ENCODE data around the gene TARM1. TPM values are rescaled to one million over a fixed set of nuclear protein-coding genes. Genes with fewer than 3 reads are reported as not detected.

TARM1 gene
- total RNA-seq, 1 donor from 2014 or later: not detected

DNA sequence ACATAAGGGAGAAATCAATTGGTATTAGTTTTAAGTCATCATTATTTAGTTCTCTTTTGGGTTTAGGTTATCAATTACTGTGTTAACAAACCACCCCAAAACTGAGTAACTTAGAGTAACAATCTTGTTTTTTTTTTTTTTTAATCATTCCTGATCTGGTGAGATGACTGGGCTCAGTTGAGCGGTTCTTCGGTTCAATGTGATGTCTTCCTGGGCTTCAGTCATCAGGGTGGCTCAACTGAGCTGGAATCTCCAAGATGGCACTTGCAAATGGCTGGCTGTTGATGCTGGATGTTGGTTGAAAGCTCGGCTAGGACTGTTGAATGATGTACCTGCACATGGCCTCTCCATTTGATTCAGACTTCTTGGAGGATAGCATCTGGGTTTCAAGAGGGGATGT, 3.2 kb upstream of the TARM1 start:
- H3K9ac ChIP-seq (ENCODE audit: low read depth in 1 of 3, low read length in 3 of 3): no peak overlapping the region
- H3K9me3 ChIP-seq (ENCODE audit: control insufficient read depth in 3 of 3, low read length in 3 of 3): peaks cover 2 to 6% (median 5%) of the 10 kb centered on the region in 3 donors
- no peak overlapping the region for H3K27ac ChIP-seq (ENCODE audit: low read depth, low read length)
- no peaks in the 10 kb centered on the region for H3K4me1 ChIP-seq (ENCODE audit: control insufficient read depth in 3 of 3, insufficient read depth in 3 of 3, low read length in 3 of 3)
- no peak overlapping the region for H3K4me3 ChIP-seq (ENCODE audit: low read length in 3 of 3)
- peaks cover 0 to 2% (median 0%) of the 10 kb centered on the region in 3 donors for H3K27me3 ChIP-seq (ENCODE audit: control insufficient read depth in 3 of 3, insufficient read depth in 3 of 3, low read length in 3 of 3)
- no peaks in the 10 kb centered on the region for H3K36me3 ChIP-seq (ENCODE audit: control insufficient read depth in 3 of 3, insufficient read depth in 3 of 3, low read length in 3 of 3)

DNA sequence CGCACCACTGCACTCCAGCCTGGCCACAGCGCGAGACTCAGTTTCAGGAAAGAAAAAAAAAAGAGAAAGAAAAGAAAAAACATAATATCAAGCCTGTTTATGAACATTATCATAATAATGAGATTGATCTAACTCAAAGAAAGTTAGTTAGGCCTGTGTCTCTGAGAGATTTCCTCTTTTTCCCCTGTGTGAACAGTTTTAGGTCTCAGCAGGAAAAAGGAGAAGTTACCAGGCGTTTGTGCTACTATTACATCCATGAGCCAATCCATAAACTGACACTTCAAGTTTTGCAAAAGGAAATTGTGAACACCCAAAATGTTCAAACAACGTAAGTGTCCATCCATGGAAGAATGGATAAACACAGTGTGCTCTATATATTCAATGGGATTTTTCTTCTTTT, 3.8 kb downstream of the TARM1 start:
- H3K4me3 ChIP-seq (ENCODE audit: low read length in 3 of 3): no peak overlapping the region
- peaks cover 0 to 4% (median 0%) of the 10 kb centered on the region in 3 donors for H3K27me3 ChIP-seq (ENCODE audit: control insufficient read depth in 3 of 3, insufficient read depth in 3 of 3, low read length in 3 of 3)
- no peak overlapping the region for H3K9ac ChIP-seq (ENCODE audit: low read depth in 1 of 3, low read length in 3 of 3)
- no peaks in the 10 kb centered on the region for H3K4me1 ChIP-seq (ENCODE audit: control insufficient read depth in 3 of 3, insufficient read depth in 3 of 3, low read length in 3 of 3)
- no peaks in the 10 kb centered on the region for H3K36me3 ChIP-seq (ENCODE audit: control insufficient read depth in 3 of 3, insufficient read depth in 3 of 3, low read length in 3 of 3)
- H3K27ac ChIP-seq (ENCODE audit: low read depth, low read length): no peak overlapping the region
- peaks cover 5 to 6% (median 6%) of the 10 kb centered on the region in 3 donors for H3K9me3 ChIP-seq (ENCODE audit: control insufficient read depth in 3 of 3, low read length in 3 of 3)

DNA sequence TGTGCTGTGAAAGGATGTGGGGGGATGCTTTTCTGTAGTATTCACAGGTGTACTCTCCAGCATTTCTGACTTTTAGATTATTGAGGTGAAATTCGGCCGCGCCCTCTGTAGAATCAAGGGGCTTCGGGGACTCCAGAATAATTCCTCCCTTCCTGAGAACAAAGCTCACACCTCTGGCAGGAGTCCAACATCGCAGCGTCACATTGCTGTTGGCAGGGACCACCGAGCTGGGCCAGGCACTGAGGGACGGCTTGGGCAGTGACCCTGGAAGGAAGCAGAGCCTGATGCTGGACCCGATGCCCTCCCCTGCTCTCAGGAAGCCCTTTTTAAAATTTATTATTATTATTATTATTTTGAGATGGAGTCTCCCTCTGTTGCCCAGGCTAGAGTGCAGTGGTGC, 6.3 kb downstream of the TARM1 start:
- peaks cover 0 to 5% (median 2%) of the 10 kb centered on the region in 3 donors for H3K9me3 ChIP-seq (ENCODE audit: control insufficient read depth in 3 of 3, low read length in 3 of 3)
- H3K27ac ChIP-seq (ENCODE audit: low read depth, low read length): no peak overlapping the region
- no peaks in the 10 kb centered on the region for H3K36me3 ChIP-seq (ENCODE audit: control insufficient read depth in 3 of 3, insufficient read depth in 3 of 3, low read length in 3 of 3)
- no peak overlapping the region for H3K9ac ChIP-seq (ENCODE audit: low read depth in 1 of 3, low read length in 3 of 3)
- no peaks in the 10 kb centered on the region for H3K4me1 ChIP-seq (ENCODE audit: control insufficient read depth in 3 of 3, insufficient read depth in 3 of 3, low read length in 3 of 3)
- no peak overlapping the region for H3K4me3 ChIP-seq (ENCODE audit: low read length in 3 of 3)
- peaks cover 0 to 4% (median 0%) of the 10 kb centered on the region in 3 donors for H3K27me3 ChIP-seq (ENCODE audit: control insufficient read depth in 3 of 3, insufficient read depth in 3 of 3, low read length in 3 of 3)

DNA sequence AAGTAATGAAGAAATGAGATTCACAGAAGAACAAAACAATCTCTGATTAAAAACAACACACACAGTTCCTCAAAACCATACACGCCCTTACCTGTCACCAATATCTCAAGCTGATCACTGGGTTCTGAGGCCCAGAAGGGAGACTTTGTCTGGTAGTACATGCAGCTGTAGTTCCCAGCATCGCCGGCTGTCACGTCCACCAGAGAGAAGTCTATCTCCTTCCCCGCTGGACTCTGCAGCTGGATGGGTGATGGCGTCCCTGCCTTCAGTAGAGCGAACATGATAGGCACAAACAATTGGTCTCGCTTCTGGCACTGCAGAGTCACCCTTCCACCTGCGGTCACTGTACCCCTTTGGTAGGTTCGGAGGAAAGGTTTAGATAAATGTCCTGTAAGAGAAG, 7.3 kb downstream of the TARM1 start:
- Histone ChIP-seq H3K27me3 (ENCODE audit: control insufficient read depth in 3 of 3, insufficient read depth in 3 of 3, low read length in 3 of 3) (peaks cover 0 to 1% (median 0%) of the 10 kb centered on the region in 3 donors), H3K27ac (ENCODE audit: low read depth, low read length) (no peak overlapping the region), H3K4me1 (ENCODE audit: control insufficient read depth in 3 of 3, insufficient read depth in 3 of 3, low read length in 3 of 3) (no peaks in the 10 kb centered on the region), H3K9ac (ENCODE audit: low read depth in 1 of 3, low read length in 3 of 3) (no peak overlapping the region), H3K36me3 (ENCODE audit: control insufficient read depth in 3 of 3, insufficient read depth in 3 of 3, low read length in 3 of 3) (no peaks in the 10 kb centered on the region), H3K9me3 (ENCODE audit: control insufficient read depth in 3 of 3, low read length in 3 of 3) (peaks cover 0 to 10% (median 3%) of the 10 kb centered on the region in 3 donors), H3K4me3 (ENCODE audit: low read length in 3 of 3) (no peak overlapping the region)

DNA sequence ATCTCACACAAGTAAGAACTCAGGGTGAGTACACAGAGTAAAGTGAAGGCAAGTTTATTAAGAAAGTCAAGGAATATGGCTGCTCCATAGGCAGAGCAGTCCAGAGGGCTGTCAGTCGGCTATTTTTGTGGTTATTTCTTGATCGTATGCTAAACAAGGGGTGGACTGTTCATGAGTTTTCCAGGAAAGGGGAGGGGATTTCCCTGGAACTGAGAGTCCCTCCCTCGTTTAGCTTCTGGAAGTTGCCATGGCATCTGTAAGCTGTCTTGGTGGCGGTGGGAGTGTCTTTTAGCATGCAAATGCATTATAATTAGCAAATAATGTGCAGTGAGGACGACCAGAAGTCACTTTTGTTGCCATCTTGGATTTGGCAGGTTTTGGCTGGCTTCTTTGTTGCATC, 11.7 kb downstream of the TARM1 start:
- H3K27ac ChIP-seq (ENCODE audit: low read depth, low read length): no peak overlapping the region
- H3K4me1 ChIP-seq (ENCODE audit: control insufficient read depth in 3 of 3, insufficient read depth in 3 of 3, low read length in 3 of 3): no peaks in the 10 kb centered on the region

DNA sequence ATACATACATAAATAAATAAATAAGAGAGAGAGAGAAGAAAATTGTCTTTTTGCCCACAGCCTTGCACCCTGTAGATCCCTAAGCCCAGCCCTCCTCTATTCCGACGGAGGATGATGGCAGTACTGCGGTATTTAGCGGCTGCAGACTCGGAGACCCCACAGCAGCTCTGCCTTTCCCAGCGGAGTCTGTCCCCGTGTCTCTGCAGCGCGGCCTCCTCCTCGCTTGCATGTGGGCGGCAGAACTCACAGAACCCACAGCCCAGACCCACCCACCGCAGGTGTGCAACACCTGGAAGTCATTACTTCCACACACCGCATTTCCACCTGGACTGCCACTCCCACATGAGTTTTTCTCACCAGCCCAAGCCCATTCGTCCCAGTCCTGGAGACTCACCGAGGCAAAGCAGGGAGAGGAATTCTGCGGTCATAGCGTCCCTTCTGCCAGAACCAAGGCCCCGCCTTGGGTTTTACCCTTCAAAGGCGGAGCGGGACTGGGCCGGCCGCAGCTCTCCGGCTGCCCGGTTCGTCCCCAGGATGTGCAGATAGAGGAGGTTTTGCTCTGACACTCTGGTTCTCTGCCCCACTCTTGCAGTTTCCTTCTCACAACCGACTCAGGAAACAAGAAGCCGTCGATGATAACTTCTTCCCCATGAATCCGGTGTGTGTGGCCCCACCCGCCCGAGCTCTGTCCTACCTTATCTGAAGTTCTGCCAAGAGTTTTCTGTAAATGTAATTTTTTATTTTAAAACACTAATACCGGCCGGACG, 17.6 kb downstream of the TARM1 start, which contains the start of gene VSTM1:
Gene VSTM1 (minus strand): TSS at position 548 of the 767 bp plus-strand sequence. CDS start 120 bp downstream, at position 428.
- H3K4me1 ChIP-seq (ENCODE audit: control insufficient read depth in 3 of 3, insufficient read depth in 3 of 3, low read length in 3 of 3): no peaks in the 10 kb centered on the region
- no peak within 1 kb of the TSS for H3K27ac ChIP-seq (ENCODE audit: low read depth, low read length)
- H3K27me3 ChIP-seq (ENCODE audit: control insufficient read depth in 3 of 3, insufficient read depth in 3 of 3, low read length in 3 of 3): no peaks in the 10 kb centered on the region
- H3K9ac ChIP-seq (ENCODE audit: low read depth in 1 of 3, low read length in 3 of 3): no peak within 1 kb of the TSS
- no peaks in the 10 kb centered on the region for H3K9me3 ChIP-seq (ENCODE audit: control insufficient read depth in 3 of 3, low read length in 3 of 3)
- no peaks in the 10 kb centered on the region for H3K36me3 ChIP-seq (ENCODE audit: control insufficient read depth in 3 of 3, insufficient read depth in 3 of 3, low read length in 3 of 3)
- H3K4me3 ChIP-seq (ENCODE audit: low read length in 3 of 3): no peak within 1 kb of the TSS

More for the DNA sequence above, 11.7 kb downstream of the TARM1 start:
- no peaks in the 10 kb centered on the region for H3K27me3 ChIP-seq (ENCODE audit: control insufficient read depth in 3 of 3, insufficient read depth in 3 of 3, low read length in 3 of 3)
- H3K36me3 ChIP-seq (ENCODE audit: control insufficient read depth in 3 of 3, insufficient read depth in 3 of 3, low read length in 3 of 3): no peaks in the 10 kb centered on the region
- no peak overlapping the region for H3K4me3 ChIP-seq (ENCODE audit: low read length in 3 of 3)
- peaks cover 0 to 10% (median 3%) of the 10 kb centered on the region in 3 donors for H3K9me3 ChIP-seq (ENCODE audit: control insufficient read depth in 3 of 3, low read length in 3 of 3)
- no peak overlapping the region for H3K9ac ChIP-seq (ENCODE audit: low read depth in 1 of 3, low read length in 3 of 3)

DNA sequence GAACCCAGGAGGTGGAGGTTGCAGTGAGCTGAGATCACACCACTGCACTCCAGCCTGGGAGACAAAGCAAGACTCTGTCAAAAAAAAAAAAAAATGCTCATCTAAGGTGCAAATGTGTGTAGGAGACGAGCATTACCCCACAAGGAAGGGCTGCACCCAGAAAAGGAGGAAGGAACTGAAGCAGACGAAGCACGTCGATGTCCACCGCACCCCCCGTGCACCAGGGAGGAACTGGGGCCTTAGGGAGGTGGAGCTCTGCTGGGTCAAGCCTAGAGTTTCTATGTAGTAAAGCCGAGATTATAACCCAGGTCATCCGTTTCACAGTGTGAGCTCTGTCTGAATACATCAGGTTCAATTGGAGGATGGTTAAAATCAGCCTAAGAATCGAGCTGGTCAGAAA, 18.5 kb downstream of the TARM1 start:
- Histone ChIP-seq H3K4me1 (ENCODE audit: control insufficient read depth in 3 of 3, insufficient read depth in 3 of 3, low read length in 3 of 3) (no peaks in the 10 kb centered on the region), H3K27ac (ENCODE audit: low read depth, low read length) (no peak overlapping the region)

DNA sequence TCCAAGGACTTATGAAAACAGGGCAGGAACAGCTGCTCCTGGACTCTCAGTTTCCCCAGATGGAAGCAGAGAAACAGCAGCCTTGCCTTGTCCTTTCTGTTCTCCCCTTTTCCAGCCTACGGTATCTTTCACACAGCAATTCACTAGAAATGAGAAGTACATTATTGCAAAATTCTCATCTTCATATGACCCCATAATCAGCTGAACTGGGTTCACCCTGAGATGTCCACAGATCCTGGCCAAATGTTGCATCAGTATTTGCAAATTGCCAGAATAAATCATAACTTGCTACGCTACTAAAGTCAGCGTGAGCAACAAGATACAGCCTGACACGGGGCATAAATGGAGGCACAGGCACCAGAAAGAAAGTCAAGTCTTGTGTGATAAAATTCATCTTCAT, 33.5 kb downstream of the TARM1 start:
- no peak overlapping the region for H3K4me3 ChIP-seq (ENCODE audit: low read length in 3 of 3)
- H3K4me1 ChIP-seq (ENCODE audit: control insufficient read depth in 3 of 3, insufficient read depth in 3 of 3, low read length in 3 of 3): no peaks in the 10 kb centered on the region
- no peak overlapping the region for H3K27ac ChIP-seq (ENCODE audit: low read depth, low read length)
- H3K27me3 ChIP-seq (ENCODE audit: control insufficient read depth in 3 of 3, insufficient read depth in 3 of 3, low read length in 3 of 3): peaks cover 0 to 10% (median 3%) of the 10 kb centered on the region in 3 donors
- H3K36me3 ChIP-seq (ENCODE audit: control insufficient read depth in 3 of 3, insufficient read depth in 3 of 3, low read length in 3 of 3): no peaks in the 10 kb centered on the region
- no peaks in the 10 kb centered on the region for H3K9me3 ChIP-seq (ENCODE audit: control insufficient read depth in 3 of 3, low read length in 3 of 3)
- no peak overlapping the region for H3K9ac ChIP-seq (ENCODE audit: low read depth in 1 of 3, low read length in 3 of 3)

More for the DNA sequence above, 18.5 kb downstream of the TARM1 start:
- no peaks in the 10 kb centered on the region for H3K36me3 ChIP-seq (ENCODE audit: control insufficient read depth in 3 of 3, insufficient read depth in 3 of 3, low read length in 3 of 3)
- H3K4me3 ChIP-seq (ENCODE audit: low read length in 3 of 3): no peak overlapping the region
- no peak overlapping the region for H3K9ac ChIP-seq (ENCODE audit: low read depth in 1 of 3, low read length in 3 of 3)
- no peaks in the 10 kb centered on the region for H3K9me3 ChIP-seq (ENCODE audit: control insufficient read depth in 3 of 3, low read length in 3 of 3)
- H3K27me3 ChIP-seq (ENCODE audit: control insufficient read depth in 3 of 3, insufficient read depth in 3 of 3, low read length in 3 of 3): no peaks in the 10 kb centered on the region

DNA sequence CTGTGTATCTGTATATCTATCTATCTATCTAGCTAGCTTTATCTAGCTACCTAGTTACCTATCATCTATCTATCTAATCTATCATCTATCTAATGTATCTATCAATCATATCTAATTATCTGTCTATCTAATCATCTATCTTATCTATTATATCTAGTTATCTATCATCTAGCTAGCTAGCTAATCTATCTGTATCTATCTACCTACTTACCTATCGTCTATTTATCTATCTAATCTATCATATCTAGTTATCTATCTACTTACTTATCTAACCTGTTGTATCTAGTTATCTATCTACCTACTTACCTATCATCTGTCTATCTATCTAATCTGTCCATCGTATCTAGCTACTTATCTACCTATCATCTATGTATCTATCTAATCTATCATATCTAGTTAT, 35.4 kb downstream of the TARM1 start:
- Histone ChIP-seq H3K9ac (ENCODE audit: low read depth in 1 of 3, low read length in 3 of 3) (no peak overlapping the region), H3K27ac (ENCODE audit: low read depth, low read length) (no peak overlapping the region), H3K9me3 (ENCODE audit: control insufficient read depth in 3 of 3, low read length in 3 of 3) (no peaks in the 10 kb centered on the region), H3K4me3 (ENCODE audit: low read length in 3 of 3) (no peak overlapping the region), H3K36me3 (ENCODE audit: control insufficient read depth in 3 of 3, insufficient read depth in 3 of 3, low read length in 3 of 3) (no peaks in the 10 kb centered on the region), H3K4me1 (ENCODE audit: control insufficient read depth in 3 of 3, insufficient read depth in 3 of 3, low read length in 3 of 3) (no peaks in the 10 kb centered on the region), H3K27me3 (ENCODE audit: control insufficient read depth in 3 of 3, insufficient read depth in 3 of 3, low read length in 3 of 3) (peaks cover 0 to 10% (median 3%) of the 10 kb centered on the region in 3 donors)

DNA sequence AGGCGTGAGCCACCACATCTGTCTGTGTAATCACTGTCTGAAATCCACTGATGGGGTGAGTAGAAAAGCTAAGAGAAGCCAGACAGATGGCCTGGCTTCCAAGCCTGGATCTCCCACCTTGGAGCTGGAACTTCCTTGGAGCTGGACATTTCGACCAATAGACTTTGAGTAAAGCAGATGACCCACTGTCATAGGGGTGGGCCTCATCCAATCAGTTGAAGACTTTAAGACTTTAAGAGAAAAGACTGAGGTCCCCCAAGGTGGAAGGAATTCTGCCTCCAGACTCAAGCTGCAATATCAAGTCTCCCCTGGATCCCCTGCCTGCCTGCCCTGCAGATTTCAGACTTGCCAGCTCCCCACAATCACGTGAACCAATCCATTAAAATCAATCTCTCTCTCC, 38.2 kb downstream of the TARM1 start:
- Histone ChIP-seq H3K36me3 (ENCODE audit: control insufficient read depth in 3 of 3, insufficient read depth in 3 of 3, low read length in 3 of 3) (no peaks in the 10 kb centered on the region), H3K9ac (ENCODE audit: low read depth in 1 of 3, low read length in 3 of 3) (no peak overlapping the region), H3K27me3 (ENCODE audit: control insufficient read depth in 3 of 3, insufficient read depth in 3 of 3, low read length in 3 of 3) (peaks cover 0 to 10% (median 3%) of the 10 kb centered on the region in 3 donors), H3K27ac (ENCODE audit: low read depth, low read length) (no peak overlapping the region), H3K9me3 (ENCODE audit: control insufficient read depth in 3 of 3, low read length in 3 of 3) (no peaks in the 10 kb centered on the region), H3K4me1 (ENCODE audit: control insufficient read depth in 3 of 3, insufficient read depth in 3 of 3, low read length in 3 of 3) (no peaks in the 10 kb centered on the region), H3K4me3 (ENCODE audit: low read length in 3 of 3) (no peak overlapping the region)
